OCI-LY3 (cell line): Measurements from ENCODE around the gene IRF6.

Source experiments
- H2AFZ ChIP-seq: fragments of 200-600, 300-600 bp; shearing (Covaris generic); 2 replicates; pipeline ENCODE4 v1.6.0; 2014; ENCODE audit warnings: antibody characterized with exemption, low read depth, low read length
- H3K27ac ChIP-seq: fragments of 200-600, 300-600 bp; sonication (generic); 2 replicates; pipeline ENCODE4 v1.5.1; 2014; ENCODE audit warnings: mild to moderate bottlenecking, low read length, moderate library complexity, mixed read lengths
- H3K27me3 ChIP-seq: fragments of 200-600, 300-600 bp; sonication (generic); 2 replicates; pipeline ENCODE4 v1.6.1; 2014; ENCODE audit warnings: low read depth, low read length, mixed read lengths
- H3K36me3 ChIP-seq: fragments of 200-600, 300-600 bp; sonication (generic); replicated peaks from 2 replicates; pipeline ENCODE3; 2014; ENCODE audit warnings: low read depth, low read length, mixed read lengths
- H3K4me1 ChIP-seq: fragments of 300-600, 200-600 bp; sonication (generic); 2 replicates; pipeline ENCODE4 v1.6.1; 2014; ENCODE audit warnings: low read length, mixed read lengths
- H3K4me2 ChIP-seq: fragments of 200-600, 300-600 bp; sonication (generic); 2 replicates; pipeline ENCODE4 v1.6.1; 2014; ENCODE audit warnings: low read length, mixed read lengths
- H3K4me3 ChIP-seq: fragments of 300-600, 200-600 bp; sonication (generic); 2 replicates; pipeline ENCODE4 v1.5.1; 2014; ENCODE audit warnings: antibody characterized with exemption, mild to moderate bottlenecking, low read length, moderate library complexity
- H3K79me2 ChIP-seq: fragments of 300-600, 200-600 bp; shearing (Covaris generic); 2 replicates; pipeline ENCODE4 v1.6.1; 2014; ENCODE audit warnings: mild to moderate bottlenecking, low read length, mixed read lengths
- H3K9ac ChIP-seq: fragments of 300-600, 200-600 bp; shearing (Covaris generic); 2 replicates; pipeline ENCODE4 v1.6.0; 2014; ENCODE audit warnings: mild to moderate bottlenecking, low read length, moderate library complexity
- H3K9me3 ChIP-seq: fragments of 200-600, 300-600 bp; shearing (Covaris generic); 2 replicates; pipeline ENCODE4 v1.6.1; 2014; ENCODE audit warnings: low read length, mixed read lengths; ENCODE audit not compliant: insufficient read depth
- H4K20me1 ChIP-seq: fragments of 200-600, 300-600 bp; sonication (generic); 2 replicates; pipeline ENCODE4 v1.6.1; 2016; ENCODE audit warnings: low read length, mixed read lengths; ENCODE audit not compliant: insufficient read depth
- CTCF ChIP-seq: fragments of 200-600, 300-600 bp; sonication (generic); IDR thresholded peaks from 2 replicates; pipeline ENCODE4 v1.5.1; 2014; ENCODE audit warnings: antibody characterized with exemption, low read length, low read depth
- EZH2phosphoT487 ChIP-seq: fragments of 200-600 bp; shearing (Covaris generic); IDR thresholded peaks from 2 replicates; pipeline ENCODE4 v1.6.1; 2018; ENCODE audit warnings: antibody characterized with exemption, mixed run types, low read depth

The IRF6 gene

GRCh38 chr1:209786146-209786545, 19.8 kb downstream of the IRF6 start:
- Histone ChIP-seq H3K27me3 (no peaks in the 10 kb centered on the region), H3K9me3 (no peaks in the 10 kb centered on the region), H4K20me1 (no peaks in the 10 kb centered on the region), H3K4me2 (no peak overlapping the region), H3K36me3 (peaks cover 21% of the 10 kb centered on the region), H2AFZ (no peak overlapping the region), H3K4me1 (peaks cover 30% of the 10 kb centered on the region), H3K4me3 (no peak overlapping the region), H3K79me2 (peaks cover 19% of the 10 kb centered on the region), H3K27ac (no peak overlapping the region), H3K9ac (no peak overlapping the region)
- TF ChIP-seq CTCF, result no peak

GRCh38 chr1:209785592-209785991, 20.4 kb downstream of the IRF6 start:
- Histone ChIP-seq H3K27me3 (no peaks in the 10 kb centered on the region), H3K9ac (no peak overlapping the region), H3K36me3 (peaks cover 22% of the 10 kb centered on the region), H3K4me2 (no peak overlapping the region), H4K20me1 (no peaks in the 10 kb centered on the region), H2AFZ (no peak overlapping the region), H3K27ac (no peak overlapping the region), H3K4me3 (no peak overlapping the region), H3K79me2 (peaks cover 19% of the 10 kb centered on the region), H3K4me1 (peaks cover 30% of the 10 kb centered on the region), H3K9me3 (no peaks in the 10 kb centered on the region)
- TF ChIP-seq EZH2phosphoT487, result no peak
- no peak for TF ChIP-seq CTCF

GRCh38 chr1:209784265-209785169, 21.4 kb downstream of the IRF6 start, which contains the start of gene C1orf74:
TSS of gene C1orf74 (minus strand) at chr1:209784559. CDS start at chr1:209783634, 925 bp downstream.
- no peaks in the 10 kb centered on the region for H3K27me3 ChIP-seq
- peak within 1 kb of the TSS; percentile 81 for H3K27ac ChIP-seq
- peaks cover 24% of the 10 kb centered on the region for H3K4me1 ChIP-seq
- H3K9ac ChIP-seq, result peak within 1 kb of the TSS; percentile 84
- peak within 1 kb of the TSS; percentile 85 for H2AFZ ChIP-seq
- no peaks in the 10 kb centered on the region for H3K9me3 ChIP-seq
- peaks cover 19% of the 10 kb centered on the region for H3K79me2 ChIP-seq
- H3K4me2 ChIP-seq, result peak within 1 kb of the TSS; percentile 92
- peaks cover 26% of the 10 kb centered on the region for H3K36me3 ChIP-seq
- TF ChIP-seq CTCF (no peak; the same call in 1 of the 2 replicates), EZH2phosphoT487 (no peak)
- H4K20me1 ChIP-seq, result no peaks in the 10 kb centered on the region
- H3K4me3 ChIP-seq, result peak within 1 kb of the TSS; percentile 84

- peaks cover 19% of the 10 kb centered on the region for H3K79me2 ChIP-seq
- H3K27ac ChIP-seq, result no peak overlapping the region
- H4K20me1 ChIP-seq, result no peaks in the 10 kb centered on the region
- H2AFZ ChIP-seq, result no peak overlapping the region
- H3K4me2 ChIP-seq, result peak overlapping the region; percentile 80
- H3K4me1 ChIP-seq, result peaks cover 24% of the 10 kb centered on the region
- H3K9ac ChIP-seq, result peak overlapping the region; percentile 84
- no peaks in the 10 kb centered on the region for H3K9me3 ChIP-seq
- no peak for TF ChIP-seq EZH2phosphoT487
- TF ChIP-seq CTCF, result no peak
- peaks cover 32% of the 10 kb centered on the region for H3K36me3 ChIP-seq
- peak overlapping the region; percentile 84 for H3K4me3 ChIP-seq
- H3K27me3 ChIP-seq, result no peaks in the 10 kb centered on the region
These were observed 22.6 kb downstream of the IRF6 start for GRCh38 chr1:209783386-209783785.
